Tibial nerve (tissue), 3 donors: ENCODE measurements around the gene TMEM129.

Experiments
- CTCF ChIP-seq, 5 experiments: fragments of 200-600 bp in 3 of 5; fragments of 450-650 bp in 2 of 5; sonication (generic) in 3 of 5; IDR thresholded peaks; one replicate each; pipeline ENCODE4 v1.5.1; 2016 to 2019; ENCODE audit warnings: antibody characterized with exemption in 5 of 5, mild to moderate bottlenecking in 3 of 5, moderate library complexity in 2 of 5
- POLR2A ChIP-seq, 2 donors: fragments of 450-650 bp; IDR thresholded peaks; one replicate each; pipeline ENCODE4 v1.6.1; 2017; ENCODE audit warnings: antibody characterized with exemption in 2 of 2, mild to moderate bottlenecking in 2 of 2, moderate library complexity in 2 of 2

DNA sequence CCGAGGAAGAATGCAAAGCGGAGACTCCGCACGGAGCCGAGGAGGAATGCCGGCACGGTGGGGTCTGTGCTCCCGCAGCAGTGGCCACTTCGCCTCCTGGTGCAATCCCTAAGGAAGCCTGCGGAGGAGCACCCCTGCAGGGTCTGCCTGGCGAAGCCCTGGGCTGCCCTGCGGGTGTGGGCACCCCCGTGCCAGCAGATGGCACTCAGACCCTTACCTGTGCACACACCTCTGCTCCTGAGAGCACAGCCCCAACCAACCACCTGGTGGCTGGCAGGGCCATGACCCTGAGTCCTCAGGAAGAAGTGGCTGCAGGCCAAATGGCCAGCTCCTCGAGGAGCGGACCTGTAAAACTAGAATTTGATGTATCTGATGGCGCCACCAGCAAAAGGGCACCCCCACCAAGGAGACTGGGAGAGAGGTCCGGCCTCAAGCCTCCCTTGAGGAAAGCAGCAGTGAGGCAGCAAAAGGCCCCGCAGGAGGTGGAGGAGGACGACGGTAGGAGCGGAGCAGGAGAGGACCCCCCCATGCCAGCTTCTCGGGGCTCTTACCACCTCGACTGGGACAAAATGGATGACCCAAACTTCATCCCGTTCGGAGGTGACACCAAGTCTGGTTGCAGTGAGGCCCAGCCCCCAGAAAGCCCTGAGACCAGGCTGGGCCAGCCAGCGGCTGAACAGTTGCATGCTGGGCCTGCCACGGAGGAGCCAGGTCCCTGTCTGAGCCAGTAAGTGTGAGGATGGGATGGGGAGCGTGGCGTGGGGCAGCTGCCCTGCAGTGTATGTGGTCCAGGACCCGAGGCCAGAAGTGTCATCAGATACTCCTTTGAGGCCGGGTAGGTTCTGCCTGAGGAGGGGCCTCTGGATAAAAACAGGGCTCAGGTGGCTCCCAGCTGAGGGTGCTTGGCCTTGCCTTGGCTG, 7.2 kb upstream of the TMEM129 start:
- TF ChIP-seq CTCF (IDR thresholded peaks at IDR 0.05) = no peak
- TF ChIP-seq POLR2A (IDR thresholded peaks at IDR 0.05) = no peak
